Measurements from ENCODE around the gene ACOT8. TPM values are rescaled to one million over a fixed set of nuclear protein-coding genes. Genes with fewer than 3 reads are reported as not detected.

ACOT8 gene
- total RNA-seq, 4 donors from 2014 or later, result 27.2 to 49.8 (median 29.9) TPM

DNA sequence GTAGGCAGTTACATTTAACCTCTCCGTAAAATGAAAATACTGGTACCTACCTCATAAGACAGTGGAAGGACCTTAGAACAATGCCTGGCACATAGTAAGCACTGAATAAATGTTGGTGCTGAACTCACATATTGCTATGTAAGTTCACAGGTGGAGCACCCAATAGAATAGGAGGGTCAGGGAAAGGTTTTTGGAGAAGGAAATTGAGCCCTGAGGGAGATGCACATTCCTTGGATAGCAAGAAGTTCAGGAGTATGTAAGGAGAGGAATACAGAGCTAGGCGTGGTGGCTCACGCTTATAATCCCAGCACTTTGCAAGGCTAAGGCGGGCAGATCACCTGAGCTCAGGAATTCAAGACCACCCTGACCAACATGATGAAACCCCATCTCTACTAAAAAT lies 37.7 kb downstream of the ACOT8 start:
- no peak overlapping the region for H3K4me3 ChIP-seq
- no peak for TF ChIP-seq POLR2A (IDR thresholded peaks at IDR 0.05)
- TF ChIP-seq EP300 (IDR thresholded peaks at IDR 0.05), result no peak
- no peak for TF ChIP-seq POLR2AphosphoS5 (IDR thresholded peaks at IDR 0.05)
- TF ChIP-seq CTCF (IDR thresholded peaks at IDR 0.05), result no peak
- no peak for ATAC-seq
- 88 to 93% methylated on average over 3 to 4 of the region's 4 CpGs for WGBS, 2 donors (ENCODE audit: low coverage in 1 of 2)
- H3K36me3 ChIP-seq, result no peaks in the 10 kb centered on the region
- H3K4me1 ChIP-seq, result peaks cover 0 to 38% (median 8%) of the 10 kb centered on the region in 3 donors
- H3K27me3 ChIP-seq, result peaks cover 18% of the 10 kb centered on the region
- H3K27ac ChIP-seq, result no peak overlapping the region
- no peaks in the 10 kb centered on the region for H3K9me3 ChIP-seq

- WGBS, 2 donors (ENCODE audit: low coverage in 1 of 2), result 50 to 80% methylated on average over 2 to 3 of the region's 3 CpGs
- Histone ChIP-seq H3K4me1 (peaks cover 0 to 27% (median 4%) of the 10 kb centered on the region in 3 donors), H3K9me3 (no peaks in the 10 kb centered on the region), H3K27me3 (peaks cover 13% of the 10 kb centered on the region), H3K4me3 (no peak overlapping the region), H3K27ac (peak overlapping the region in 3 of 4 donors; percentile 44 to 63 (median 46)), H3K36me3 (no peaks in the 10 kb centered on the region)
- no peak for ATAC-seq
- TF ChIP-seq EP300 (IDR thresholded peaks at IDR 0.05) (no peak), CTCF (IDR thresholded peaks at IDR 0.05) (no peak), POLR2A (IDR thresholded peaks at IDR 0.05) (no peak), POLR2AphosphoS5 (IDR thresholded peaks at IDR 0.05) (no peak)
Observed at GRCh38 chr20:45818239-45818638, 39.0 kb downstream of the ACOT8 start.

- H3K27me3 ChIP-seq, result peaks cover 6% of the 10 kb centered on the region
- peak overlapping the region in 3 of 4 donors; percentile 44 to 63 (median 46) for H3K27ac ChIP-seq
- peaks cover 0 to 27% (median 8%) of the 10 kb centered on the region in 3 donors for H3K4me1 ChIP-seq
- no peak overlapping the region for H3K4me3 ChIP-seq
- no peaks in the 10 kb centered on the region for H3K9me3 ChIP-seq
- TF ChIP-seq POLR2AphosphoS5 (IDR thresholded peaks at IDR 0.05), result no peak
- no peak for TF ChIP-seq POLR2A (IDR thresholded peaks at IDR 0.05)
- TF ChIP-seq EP300 (IDR thresholded peaks at IDR 0.05), result no peak
- no peak for TF ChIP-seq CTCF (IDR thresholded peaks at IDR 0.05)
- no peaks in the 10 kb centered on the region for H3K36me3 ChIP-seq
- WGBS, 2 donors (ENCODE audit: low coverage in 1 of 2), result 41 to 54% methylated on average over 2 to 7 of the region's 9 CpGs
- ATAC-seq, result peak; percentile 39
Observed at GRCh38 chr20:45817376-45818194, 39.6 kb downstream of the ACOT8 start.

DNA sequence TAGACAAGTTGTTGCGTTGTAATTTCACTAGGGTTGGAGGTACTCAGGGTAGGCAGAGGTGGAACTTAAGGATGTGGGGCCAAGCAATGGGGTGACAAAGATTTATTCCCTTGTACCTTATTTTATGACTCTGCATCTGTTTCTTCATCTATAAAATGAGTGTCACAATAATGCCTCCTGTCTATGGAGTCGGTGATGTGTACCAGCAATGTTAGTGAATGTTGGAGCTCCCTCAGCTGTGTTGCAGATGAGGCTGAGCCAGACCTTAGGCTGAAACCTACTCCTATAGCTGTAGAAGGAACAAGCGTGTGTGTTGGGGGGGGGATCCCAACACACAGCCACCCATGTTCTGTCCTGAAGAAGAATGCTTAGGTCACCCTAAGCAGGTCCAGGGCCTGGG lies 40.2 kb downstream of the ACOT8 start:
- peaks cover 6% of the 10 kb centered on the region for H3K27me3 ChIP-seq
- H3K9me3 ChIP-seq, result no peaks in the 10 kb centered on the region
- peaks cover 0 to 24% (median 8%) of the 10 kb centered on the region in 3 donors for H3K4me1 ChIP-seq
- WGBS, 2 donors (ENCODE audit: low coverage in 1 of 2), result 100% methylated on average over 1 of the region's 3 CpGs
- no peak overlapping the region for H3K4me3 ChIP-seq
- no peak for ATAC-seq
- peak overlapping the region in 3 of 4 donors; percentile 44 to 63 (median 46) for H3K27ac ChIP-seq
- no peak for TF ChIP-seq EP300 (IDR thresholded peaks at IDR 0.05)
- TF ChIP-seq POLR2AphosphoS5 (IDR thresholded peaks at IDR 0.05), result no peak
- TF ChIP-seq POLR2A (IDR thresholded peaks at IDR 0.05), result no peak
- TF ChIP-seq CTCF (IDR thresholded peaks at IDR 0.05), result no peak
- no peaks in the 10 kb centered on the region for H3K36me3 ChIP-seq

DNA sequence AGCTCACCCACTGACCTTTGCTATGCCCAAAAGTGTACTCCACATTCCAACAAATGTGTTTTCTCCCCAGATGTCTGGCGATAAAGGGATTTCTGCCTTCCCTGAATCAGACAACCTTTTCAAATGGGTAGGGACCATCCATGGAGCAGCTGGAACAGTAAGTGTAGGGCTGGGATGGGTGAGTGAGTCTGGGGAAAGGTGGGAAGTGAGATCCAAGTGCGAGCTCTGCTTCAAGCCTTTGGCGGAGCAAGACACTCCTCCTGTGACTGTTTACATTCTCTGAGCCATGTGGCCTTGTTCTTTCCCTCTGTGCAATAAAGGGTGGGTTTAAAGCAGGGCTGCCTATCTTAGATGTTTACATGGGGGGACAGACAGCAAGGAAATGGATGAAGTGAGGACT lies 42.9 kb downstream of the ACOT8 start:
- H3K4me1 ChIP-seq, result peaks cover 0 to 28% (median 8%) of the 10 kb centered on the region in 3 donors
- no peak for ATAC-seq
- H3K9me3 ChIP-seq, result no peaks in the 10 kb centered on the region
- H3K27ac ChIP-seq, result no peak overlapping the region
- no peaks in the 10 kb centered on the region for H3K27me3 ChIP-seq
- TF ChIP-seq EP300 (IDR thresholded peaks at IDR 0.05) (no peak), CTCF (IDR thresholded peaks at IDR 0.05) (no peak), POLR2AphosphoS5 (IDR thresholded peaks at IDR 0.05) (no peak), POLR2A (IDR thresholded peaks at IDR 0.05) (no peak)
- peaks cover 0 to 23% of the 10 kb centered on the region in 2 donors for H3K36me3 ChIP-seq
- no peak overlapping the region for H3K4me3 ChIP-seq
- WGBS, 2 donors (ENCODE audit: low coverage in 1 of 2), result 78 to 100% methylated on average over 1 of the region's 3 CpGs
